ENCODE data around the gene FGG. TPM values are rescaled to one million over a fixed set of nuclear protein-coding genes. Genes with fewer than 3 reads are reported as not detected.

The FGG gene
- total RNA-seq, 1 donor from 2014 or later = not detected

- H3K36me3 Mint-ChIP-seq (ENCODE audit: unreplicated experiment) = no peaks in the 10 kb centered on the region
- no peak overlapping the region for H3K4me3 Mint-ChIP-seq (ENCODE audit: unreplicated experiment)
- no peaks in the 10 kb centered on the region for H3K4me1 Mint-ChIP-seq (ENCODE audit: unreplicated experiment)
- DNase-seq (ENCODE audit: extremely low spot score, unreplicated experiment) = no peak
- peaks cover 22% of the 10 kb centered on the region for H3K27me3 Mint-ChIP-seq (ENCODE audit: unreplicated experiment)
- no peak overlapping the region for H3K27ac Mint-ChIP-seq (ENCODE audit: unreplicated experiment)
- H3K9me3 Mint-ChIP-seq (ENCODE audit: unreplicated experiment) = no peaks in the 10 kb centered on the region
- no peak for TF ChIP-seq CTCF (IDR thresholded peaks at IDR 0.05)
These were observed 26.0 kb downstream of the FGG start for GRCh38 chr4:154586296-154587033.

GRCh38 chr4:154585369-154586018, 27.0 kb downstream of the FGG start:
- no peak for DNase-seq (ENCODE audit: extremely low spot score, unreplicated experiment)
- no peak for TF ChIP-seq CTCF (IDR thresholded peaks at IDR 0.05)
- no peak overlapping the region for H3K4me3 Mint-ChIP-seq (ENCODE audit: unreplicated experiment)
- H3K4me1 Mint-ChIP-seq (ENCODE audit: unreplicated experiment) = no peaks in the 10 kb centered on the region
- peaks cover 22% of the 10 kb centered on the region for H3K27me3 Mint-ChIP-seq (ENCODE audit: unreplicated experiment)
- no peak overlapping the region for H3K27ac Mint-ChIP-seq (ENCODE audit: unreplicated experiment)
- no peaks in the 10 kb centered on the region for H3K36me3 Mint-ChIP-seq (ENCODE audit: unreplicated experiment)
- H3K9me3 Mint-ChIP-seq (ENCODE audit: unreplicated experiment) = no peaks in the 10 kb centered on the region

- DNase-seq (ENCODE audit: extremely low spot score, unreplicated experiment) = no peak
- peaks cover 19% of the 10 kb centered on the region for H3K27me3 Mint-ChIP-seq (ENCODE audit: unreplicated experiment)
- H3K4me1 Mint-ChIP-seq (ENCODE audit: unreplicated experiment) = no peaks in the 10 kb centered on the region
- H3K4me3 Mint-ChIP-seq (ENCODE audit: unreplicated experiment) = no peak overlapping the region
- H3K9me3 Mint-ChIP-seq (ENCODE audit: unreplicated experiment) = no peaks in the 10 kb centered on the region
- H3K27ac Mint-ChIP-seq (ENCODE audit: unreplicated experiment) = no peak overlapping the region
- no peaks in the 10 kb centered on the region for H3K36me3 Mint-ChIP-seq (ENCODE audit: unreplicated experiment)
- no peak for TF ChIP-seq CTCF (IDR thresholded peaks at IDR 0.05)
These were observed 28.2 kb downstream of the FGG start for GRCh38 chr4:154584259-154584658.

GRCh38 chr4:154583677-154584076, 28.8 kb downstream of the FGG start:
- Mint-ChIP-seq H3K36me3 (ENCODE audit: unreplicated experiment) (no peaks in the 10 kb centered on the region), H3K9me3 (ENCODE audit: unreplicated experiment) (no peaks in the 10 kb centered on the region), H3K4me3 (ENCODE audit: unreplicated experiment) (no peak overlapping the region), H3K4me1 (ENCODE audit: unreplicated experiment) (no peaks in the 10 kb centered on the region), H3K27ac (ENCODE audit: unreplicated experiment) (no peak overlapping the region), H3K27me3 (ENCODE audit: unreplicated experiment) (peaks cover 21% of the 10 kb centered on the region)
- no peak for DNase-seq (ENCODE audit: extremely low spot score, unreplicated experiment)
- TF ChIP-seq CTCF (IDR thresholded peaks at IDR 0.05) = no peak

- Mint-ChIP-seq H3K36me3 (ENCODE audit: unreplicated experiment) (no peaks in the 10 kb centered on the region), H3K9me3 (ENCODE audit: unreplicated experiment) (no peaks in the 10 kb centered on the region), H3K27me3 (ENCODE audit: unreplicated experiment) (peaks cover 19% of the 10 kb centered on the region), H3K4me3 (ENCODE audit: unreplicated experiment) (no peak overlapping the region), H3K27ac (ENCODE audit: unreplicated experiment) (no peak overlapping the region), H3K4me1 (ENCODE audit: unreplicated experiment) (no peaks in the 10 kb centered on the region)
- no peak for TF ChIP-seq CTCF (IDR thresholded peaks at IDR 0.05)
- DNase-seq (ENCODE audit: extremely low spot score, unreplicated experiment) = no peak
These were observed 29.2 kb downstream of the FGG start for GRCh38 chr4:154583230-154583629.

Measured in osteocyte (in vitro differentiated cells).